ENCODE results near the gene ESRRB.
A peak's percentile ranks its signal among the peaks of the same experiment; 100 is the strongest.

Gene ESRRB

DNA sequence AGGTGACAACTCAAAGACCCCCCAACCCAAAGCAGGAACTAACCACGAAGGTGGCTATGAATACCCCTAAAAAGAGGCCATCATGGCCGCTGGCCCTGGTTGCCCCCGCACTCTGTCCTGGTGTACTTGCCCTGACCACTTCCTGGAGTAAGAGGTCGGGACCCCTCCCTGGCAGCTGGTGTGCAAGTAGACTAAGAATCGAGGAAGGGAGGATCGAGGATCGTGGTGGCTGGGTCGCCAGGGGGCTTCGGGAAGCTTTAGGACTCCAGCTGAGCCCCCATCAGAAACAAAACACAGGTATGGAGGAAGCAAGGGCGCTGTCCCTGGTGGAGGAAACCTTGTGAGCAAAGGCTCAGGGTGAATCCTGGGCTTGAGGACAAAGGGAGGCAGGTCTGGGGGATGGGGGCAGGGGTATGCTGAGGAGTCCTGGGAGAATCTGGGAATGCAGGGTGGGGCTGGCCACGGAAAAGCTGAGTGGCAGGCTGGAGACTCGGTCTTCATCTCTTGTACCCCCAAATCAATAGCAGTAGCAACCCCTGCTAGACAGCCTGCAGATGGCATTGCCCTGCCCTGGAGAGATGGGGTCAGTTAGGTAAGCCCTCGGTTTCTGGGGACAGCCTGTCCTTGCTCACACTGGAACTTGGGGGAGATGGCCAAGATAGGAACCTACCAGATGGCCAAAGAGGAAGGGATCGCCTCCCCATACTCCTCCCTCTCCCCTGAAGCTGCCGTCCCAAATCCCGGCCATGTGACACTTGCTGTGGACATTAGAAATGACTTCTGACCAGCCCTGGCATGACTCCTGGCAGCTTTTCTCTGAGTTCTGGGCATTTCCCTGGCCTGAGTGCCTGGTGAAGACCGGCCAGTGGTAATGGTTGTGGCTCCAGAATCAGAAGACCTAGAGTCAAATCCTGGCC lies 45.3 kb upstream of the ESRRB start:
- no peak overlapping the region for H3K4me3 ChIP-seq (ENCODE audit: control insufficient read depth, low read depth, low read length)
- no peak for DNase-seq (ENCODE audit: low read depth)
- TF ChIP-seq, protein P1, sequence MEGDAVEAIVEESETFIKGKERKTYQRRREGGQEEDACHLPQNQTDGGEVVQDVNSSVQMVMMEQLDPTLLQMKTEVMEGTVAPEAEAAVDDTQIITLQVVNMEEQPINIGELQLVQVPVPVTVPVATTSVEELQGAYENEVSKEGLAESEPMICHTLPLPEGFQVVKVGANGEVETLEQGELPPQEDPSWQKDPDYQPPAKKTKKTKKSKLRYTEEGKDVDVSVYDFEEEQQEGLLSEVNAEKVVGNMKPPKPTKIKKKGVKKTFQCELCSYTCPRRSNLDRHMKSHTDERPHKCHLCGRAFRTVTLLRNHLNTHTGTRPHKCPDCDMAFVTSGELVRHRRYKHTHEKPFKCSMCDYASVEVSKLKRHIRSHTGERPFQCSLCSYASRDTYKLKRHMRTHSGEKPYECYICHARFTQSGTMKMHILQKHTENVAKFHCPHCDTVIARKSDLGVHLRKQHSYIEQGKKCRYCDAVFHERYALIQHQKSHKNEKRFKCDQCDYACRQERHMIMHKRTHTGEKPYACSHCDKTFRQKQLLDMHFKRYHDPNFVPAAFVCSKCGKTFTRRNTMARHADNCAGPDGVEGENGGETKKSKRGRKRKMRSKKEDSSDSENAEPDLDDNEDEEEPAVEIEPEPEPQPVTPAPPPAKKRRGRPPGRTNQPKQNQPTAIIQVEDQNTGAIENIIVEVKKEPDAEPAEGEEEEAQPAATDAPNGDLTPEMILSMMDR (IDR thresholded peaks at IDR 0.05; ENCODE audit: control insufficient read depth, insufficient read depth, low read depth, low read length, missing control alignments) = no peak

DNA sequence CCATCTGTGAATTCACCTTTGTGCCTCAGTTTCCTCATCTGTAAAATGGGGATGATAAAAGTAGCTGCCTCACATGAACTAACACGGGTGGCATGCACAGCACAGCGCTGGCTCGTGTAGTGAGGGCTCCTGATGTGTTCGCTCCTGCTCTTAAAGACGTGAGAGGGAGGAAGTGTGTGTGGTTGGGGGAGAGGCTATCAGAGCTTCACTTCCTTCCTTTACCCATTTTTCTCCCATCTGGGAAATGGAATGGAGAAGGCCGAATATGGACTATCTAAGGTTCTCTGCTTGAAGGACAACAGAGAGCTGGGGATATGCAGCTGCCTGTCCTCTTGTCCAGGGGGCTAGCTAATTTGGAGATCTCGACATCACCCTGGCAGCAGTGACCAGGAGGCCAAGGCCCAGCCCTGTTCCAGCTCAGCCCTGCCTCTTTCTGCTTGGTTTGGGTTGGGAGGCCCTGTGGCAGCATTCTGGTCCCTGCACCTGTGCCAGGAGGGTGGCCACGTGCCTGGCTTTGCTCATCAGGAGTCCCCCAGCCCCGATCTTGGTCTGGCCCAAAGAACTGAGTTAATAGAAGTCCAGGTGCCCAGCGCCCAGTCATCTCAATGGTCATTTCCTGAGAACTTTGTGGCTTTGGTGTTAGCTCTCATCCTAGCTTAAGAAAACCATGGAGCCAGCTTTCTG lies 44.5 kb upstream of the ESRRB start:
- no peak for DNase-seq (ENCODE audit: low read depth)
- TF ChIP-seq, protein P1 (IDR thresholded peaks at IDR 0.05; ENCODE audit: control insufficient read depth, insufficient read depth, low read depth, low read length, missing control alignments) = no peak
- no peak overlapping the region for H3K4me3 ChIP-seq (ENCODE audit: control insufficient read depth, low read depth, low read length)

DNA sequence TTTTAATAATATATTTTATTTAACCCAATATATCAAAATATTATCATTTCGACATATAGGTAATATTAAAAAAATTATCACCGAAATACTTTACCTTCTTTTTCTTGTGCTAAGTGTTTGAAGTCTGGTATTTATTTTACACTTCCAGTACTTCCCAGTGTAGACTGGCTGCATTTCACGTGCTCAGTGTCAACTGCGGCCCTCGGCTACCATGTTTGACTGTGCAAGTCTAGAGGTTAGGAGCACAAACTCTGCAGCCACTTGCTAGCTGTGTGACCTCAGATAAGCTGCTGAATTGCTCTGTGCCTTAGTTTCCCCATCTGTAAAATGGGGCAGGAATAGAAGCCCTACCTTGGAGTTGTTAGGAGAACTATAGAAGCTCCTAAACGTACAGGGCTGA lies 42.3 kb upstream of the ESRRB start:
- TF ChIP-seq, protein P1 (IDR thresholded peaks at IDR 0.05; ENCODE audit: control insufficient read depth, insufficient read depth, low read depth, low read length, missing control alignments) = no peak

DNA sequence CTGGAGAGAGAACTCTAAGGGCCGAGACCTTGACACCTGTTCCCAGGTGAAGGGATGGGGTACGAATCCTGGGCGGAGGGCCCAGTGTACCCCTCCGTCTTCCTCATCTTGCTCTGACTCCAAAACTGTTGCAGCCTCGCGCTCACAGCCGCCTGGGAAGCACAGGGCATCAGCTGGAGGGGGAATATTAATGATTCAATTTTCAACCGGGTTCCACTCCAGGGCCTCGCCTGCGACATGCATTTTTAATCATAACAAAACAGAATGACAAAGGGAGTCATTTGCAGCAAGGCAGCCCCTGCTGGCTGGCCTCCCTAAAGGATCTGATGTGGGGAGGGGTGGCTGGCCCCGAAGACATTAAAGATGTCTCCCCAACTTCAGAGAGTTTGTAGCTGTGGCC lies 41.6 kb upstream of the ESRRB start:
- no peak overlapping the region for H3K4me3 ChIP-seq (ENCODE audit: control insufficient read depth, low read depth, low read length)
- TF ChIP-seq, protein P1 (IDR thresholded peaks at IDR 0.05; ENCODE audit: control insufficient read depth, insufficient read depth, low read depth, low read length, missing control alignments) = no peak
- no peak for DNase-seq (ENCODE audit: low read depth)

More for the DNA sequence above, 42.3 kb upstream of the ESRRB start:
- DNase-seq (ENCODE audit: low read depth) = no peak
- no peak overlapping the region for H3K4me3 ChIP-seq (ENCODE audit: control insufficient read depth, low read depth, low read length)

DNA sequence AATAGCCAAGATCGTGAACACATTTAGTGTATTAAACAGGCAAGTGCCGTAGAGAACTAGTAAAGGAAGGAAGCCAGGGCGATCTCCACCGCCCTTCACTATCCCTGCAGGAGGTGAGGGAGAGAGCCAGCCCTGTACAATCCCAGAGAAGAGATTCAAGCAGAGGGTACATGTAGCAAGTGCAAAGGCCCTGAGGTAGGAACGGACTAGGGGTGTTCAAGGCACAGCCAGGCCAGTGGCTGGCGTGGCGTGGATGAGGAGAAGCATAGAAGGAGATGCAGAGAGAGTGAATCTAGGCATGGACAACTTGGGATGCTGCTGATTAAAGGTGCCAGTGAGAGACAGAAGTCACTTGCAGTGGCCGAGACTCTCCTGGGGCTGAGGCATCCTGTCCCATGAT lies 39.1 kb upstream of the ESRRB start:
- DNase-seq (ENCODE audit: low read depth) = no peak
- TF ChIP-seq, protein P1 (IDR thresholded peaks at IDR 0.05; ENCODE audit: control insufficient read depth, insufficient read depth, low read depth, low read length, missing control alignments) = no peak
- H3K4me3 ChIP-seq (ENCODE audit: control insufficient read depth, low read depth, low read length) = no peak overlapping the region

DNA sequence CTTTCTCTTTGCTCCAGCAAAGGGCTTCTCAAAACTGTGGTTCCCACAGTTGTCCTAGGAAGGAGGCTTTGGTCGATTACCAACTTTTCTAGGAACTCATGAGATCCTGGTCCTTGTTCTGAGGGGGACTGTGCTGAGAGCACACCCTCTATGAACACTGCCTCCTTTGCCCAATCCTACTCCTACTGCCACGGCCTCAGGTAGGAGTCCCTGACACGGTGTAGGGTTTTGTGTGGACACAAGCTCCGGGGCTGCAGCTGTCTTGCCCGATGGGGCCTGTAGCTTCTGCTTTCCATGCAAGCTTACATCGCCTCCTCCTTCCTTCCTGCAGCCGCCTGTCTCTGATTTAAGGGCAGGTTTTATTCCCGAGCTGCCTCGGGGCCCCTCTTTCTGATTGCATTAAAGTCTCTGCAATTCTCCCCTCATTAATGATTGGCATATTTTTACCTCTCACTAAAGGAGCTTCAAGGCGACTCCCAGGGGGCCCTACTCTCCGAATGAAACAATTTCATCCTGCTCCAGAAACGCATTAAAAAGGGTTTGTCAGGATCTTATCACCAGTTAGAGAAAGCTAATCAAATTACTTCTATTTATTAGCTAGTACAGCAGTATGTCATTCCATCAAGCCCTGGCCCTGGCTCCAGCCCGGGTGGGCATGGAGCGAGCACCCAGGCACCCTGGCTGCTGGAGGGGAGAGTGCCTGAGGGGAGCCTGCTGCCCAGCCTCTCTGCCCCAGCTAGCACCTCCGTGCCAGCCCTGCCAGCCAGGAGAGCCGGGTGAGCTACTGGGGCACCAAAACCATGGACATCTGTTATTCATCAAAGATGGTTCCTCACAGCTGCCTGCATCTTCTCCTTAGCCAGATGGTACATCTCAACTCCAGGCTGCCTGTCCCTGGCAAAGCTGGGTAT lies 38.0 kb upstream of the ESRRB start:
- no peak for DNase-seq (ENCODE audit: low read depth)
- H3K4me3 ChIP-seq (ENCODE audit: control insufficient read depth, low read depth, low read length) = peak overlapping the region; percentile 11

More for the DNA sequence above, 38.0 kb upstream of the ESRRB start:
- TF ChIP-seq, protein P1 (IDR thresholded peaks at IDR 0.05; ENCODE audit: control insufficient read depth, insufficient read depth, low read depth, low read length, missing control alignments) = no peak
